Upper lobe of left lung (tissue), 4 donors: ENCODE results near the gene MYO3B.

ENCODE experiments used
- CTCF ChIP-seq, 6 experiments: fragments of 450-650 bp in 4 of 6; fragments of 200-600 bp in 2 of 6; sonication (generic) in 2 of 6; IDR thresholded peaks; one replicate each; pipeline ENCODE4 v1.5.1; 2016 to 2019; ENCODE audit warnings: antibody characterized with exemption in 6 of 6
- POLR2A ChIP-seq, 4 donors: fragments of 450-650 bp; IDR thresholded peaks; one replicate each; pipeline ENCODE4 v1.5.1; 2016 to 2017; ENCODE audit warnings: antibody characterized with exemption in 4 of 4, mild to moderate bottlenecking in 2 of 4

GRCh38 chr2:170170281-170171040 is 7.5 kb upstream of the MYO3B start:
- TF ChIP-seq CTCF (IDR thresholded peaks at IDR 0.05), result no peak
- no peak for TF ChIP-seq POLR2A (IDR thresholded peaks at IDR 0.05)
